Right forelimb (tissue), 1 donor: ENCODE measurements around the gene PLA2G6.
"Not testable (repeated sequence)": the region's sequence is repeated elsewhere in the genome, so short reads cannot be mapped to it uniquely, and the experiment has no call there.

ENCODE experiments used
- DNase-seq: peaks from one replicate; pipeline ENCODE4 v3.0.0-alpha.2; 2018

The PLA2G6 gene

GRCh38 chr22:38162881-38163843, 18.5 kb downstream of the PLA2G6 start:
- peak; percentile 38 for DNase-seq

GRCh38 chr22:38155703-38156102, 25.9 kb downstream of the PLA2G6 start:
- DNase-seq = no peak

DNA sequence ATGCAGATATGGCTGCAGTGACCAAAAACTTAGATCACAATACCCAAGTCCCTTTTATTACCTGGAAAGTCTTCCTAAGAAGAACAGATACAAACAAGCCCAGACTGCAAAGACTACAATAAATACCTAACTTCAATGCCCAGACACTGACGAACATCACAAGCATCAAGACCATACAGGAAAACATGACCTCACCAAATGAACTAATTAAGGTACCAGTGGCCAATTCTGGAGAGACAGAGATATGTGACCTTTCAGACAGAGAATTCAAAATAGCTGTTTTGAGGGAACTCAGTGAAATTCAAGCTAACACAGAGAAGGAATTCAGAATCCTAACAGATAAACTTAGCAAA, 27.1 kb downstream of the PLA2G6 start:
- not testable (repeated sequence) for DNase-seq

DNA sequence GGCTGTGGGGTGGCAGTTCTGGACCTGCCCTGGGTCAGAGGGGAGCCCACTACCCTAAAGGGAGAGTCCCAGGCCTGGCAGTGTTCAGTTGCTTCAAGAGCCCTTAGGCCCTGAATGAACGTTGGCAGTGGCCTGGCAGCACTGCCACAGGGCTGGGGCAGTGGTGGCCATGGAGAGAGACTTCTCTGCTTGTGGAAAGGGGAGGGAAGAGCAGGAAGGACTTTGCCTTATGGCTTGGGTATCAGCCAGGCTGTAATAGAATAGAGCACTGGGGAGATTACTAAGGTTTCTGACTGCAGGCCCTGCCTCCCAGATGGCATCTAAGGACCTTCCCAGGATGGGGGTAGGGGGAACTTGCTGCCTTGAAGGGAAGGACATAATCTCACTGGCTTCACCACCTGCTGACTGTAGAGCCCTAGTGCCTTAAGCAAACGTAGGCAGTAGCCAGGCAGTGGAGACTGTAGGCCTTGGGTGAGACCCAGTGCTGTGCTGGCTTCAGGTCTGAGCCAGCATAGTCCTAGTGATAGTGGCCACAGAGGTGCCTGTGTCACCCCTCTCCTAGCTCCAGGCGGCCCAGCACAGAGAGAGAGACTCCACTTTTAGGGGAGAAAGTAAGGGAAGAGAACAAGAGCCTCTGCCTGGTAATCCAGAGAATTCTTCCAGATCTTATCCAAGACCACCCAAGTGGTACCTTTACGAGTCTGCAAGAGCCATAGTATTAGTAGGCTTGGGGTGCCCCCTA, 27.6 kb downstream of the PLA2G6 start:
- DNase-seq = peak; percentile 46

DNA sequence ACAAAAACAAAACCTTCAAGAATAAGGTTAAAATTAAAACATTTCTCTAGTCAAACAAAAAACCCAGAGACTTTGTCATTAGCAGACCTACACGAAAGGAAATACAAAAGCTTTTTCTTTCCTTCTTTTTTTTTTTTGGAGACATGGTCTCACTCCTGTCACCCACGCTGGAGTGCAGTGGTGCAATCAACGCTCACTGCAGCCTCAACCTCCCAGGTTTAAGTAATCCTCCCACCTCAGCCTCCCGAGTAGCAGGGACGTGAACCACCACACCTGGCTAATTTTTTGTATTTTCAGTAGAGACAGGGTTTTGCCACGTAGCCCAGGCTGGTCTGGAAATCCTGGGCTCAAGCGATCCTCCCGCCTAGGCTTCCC, 30.5 kb downstream of the PLA2G6 start:
- peak; percentile 7 for DNase-seq

DNA sequence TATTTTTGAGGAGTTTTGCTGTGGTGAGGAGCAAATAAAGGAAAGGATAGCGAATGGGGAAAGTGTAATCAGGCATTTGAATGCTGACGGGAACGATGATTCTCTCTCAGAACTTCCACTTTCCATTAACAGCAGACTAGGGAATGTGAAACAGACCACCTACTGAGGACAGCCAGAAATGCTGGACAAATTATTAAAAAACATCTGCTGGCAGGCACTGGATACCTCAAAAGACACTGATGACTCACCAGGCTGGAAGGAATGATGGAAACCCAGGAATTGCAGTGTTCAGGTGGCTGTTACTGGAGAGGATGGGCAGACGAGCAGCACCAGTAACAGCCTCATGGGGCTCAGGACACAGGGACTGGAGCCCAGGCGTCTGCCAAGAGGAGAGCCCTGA, 33.4 kb downstream of the PLA2G6 start:
- no peak for DNase-seq

DNA sequence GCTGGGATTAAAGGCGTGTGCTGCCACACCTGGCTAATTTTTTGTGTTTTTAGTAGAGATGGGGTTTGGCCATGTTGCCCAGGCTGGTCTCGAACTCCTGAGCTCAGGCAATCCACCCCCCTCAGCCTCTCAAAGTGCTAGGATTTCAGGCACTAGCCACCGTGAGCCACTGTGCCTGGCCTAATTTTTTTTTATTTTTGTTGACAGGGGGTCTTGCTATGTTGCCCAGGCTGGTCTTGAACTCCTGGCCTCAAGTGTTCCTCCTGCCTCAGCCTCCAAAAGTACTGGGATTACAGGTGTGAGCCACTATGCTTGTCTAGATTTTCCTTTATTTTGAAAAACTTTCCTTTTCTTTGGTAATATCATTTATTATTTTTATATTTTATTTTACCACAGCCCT, 35.5 kb downstream of the PLA2G6 start:
- DNase-seq = not testable (repeated sequence)

GRCh38 chr22:38144025-38144405, 37.6 kb downstream of the PLA2G6 start:
- DNase-seq = peak; percentile 31

DNA sequence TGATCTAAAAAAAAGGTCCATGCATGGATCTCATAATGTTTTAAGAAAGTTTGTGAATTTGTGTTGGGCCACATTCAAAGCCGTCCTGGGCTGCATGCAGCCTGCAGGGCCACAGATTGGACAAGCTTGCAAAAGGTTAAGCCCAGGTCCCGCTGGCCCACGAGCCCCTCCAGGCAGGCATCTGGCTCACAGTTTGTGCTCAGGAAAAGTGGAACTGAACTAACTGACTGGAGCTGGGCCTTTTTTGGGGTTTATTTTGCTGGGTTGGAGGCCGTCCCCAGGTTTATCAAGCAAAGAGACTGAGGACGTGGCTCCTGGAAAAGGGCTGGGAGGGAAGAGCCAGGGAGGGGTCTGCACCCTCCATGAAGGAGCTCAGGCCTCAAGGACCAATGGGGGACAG, 39.0 kb downstream of the PLA2G6 start:
- peak; percentile 7 for DNase-seq

GRCh38 chr22:38141217-38141973, 40.2 kb downstream of the PLA2G6 start:
- peak; percentile 15 for DNase-seq

- peak; percentile 29 for DNase-seq
These were observed 41.7 kb downstream of the PLA2G6 start for GRCh38 chr22:38139901-38140300.

DNA sequence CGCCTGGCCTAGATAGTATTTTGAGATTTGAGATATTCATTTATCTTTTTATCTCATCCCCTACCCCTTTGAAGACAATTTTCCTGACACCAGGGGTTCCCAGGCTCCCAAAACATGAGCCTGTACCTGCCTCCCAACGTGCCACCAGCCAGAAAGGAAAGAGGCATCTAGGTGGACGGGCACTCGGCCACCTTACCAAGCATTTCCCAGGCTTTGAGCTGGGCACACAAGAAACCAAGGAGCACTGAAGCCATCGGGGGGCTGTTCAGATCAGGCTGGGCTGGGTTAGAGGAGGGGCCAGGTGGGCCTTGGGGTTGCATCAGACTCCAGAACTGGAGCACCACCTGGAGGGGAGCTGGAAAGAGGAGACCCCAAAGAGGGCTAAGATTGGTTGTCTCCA, 42.7 kb downstream of the PLA2G6 start:
- DNase-seq = peak; percentile 18

DNA sequence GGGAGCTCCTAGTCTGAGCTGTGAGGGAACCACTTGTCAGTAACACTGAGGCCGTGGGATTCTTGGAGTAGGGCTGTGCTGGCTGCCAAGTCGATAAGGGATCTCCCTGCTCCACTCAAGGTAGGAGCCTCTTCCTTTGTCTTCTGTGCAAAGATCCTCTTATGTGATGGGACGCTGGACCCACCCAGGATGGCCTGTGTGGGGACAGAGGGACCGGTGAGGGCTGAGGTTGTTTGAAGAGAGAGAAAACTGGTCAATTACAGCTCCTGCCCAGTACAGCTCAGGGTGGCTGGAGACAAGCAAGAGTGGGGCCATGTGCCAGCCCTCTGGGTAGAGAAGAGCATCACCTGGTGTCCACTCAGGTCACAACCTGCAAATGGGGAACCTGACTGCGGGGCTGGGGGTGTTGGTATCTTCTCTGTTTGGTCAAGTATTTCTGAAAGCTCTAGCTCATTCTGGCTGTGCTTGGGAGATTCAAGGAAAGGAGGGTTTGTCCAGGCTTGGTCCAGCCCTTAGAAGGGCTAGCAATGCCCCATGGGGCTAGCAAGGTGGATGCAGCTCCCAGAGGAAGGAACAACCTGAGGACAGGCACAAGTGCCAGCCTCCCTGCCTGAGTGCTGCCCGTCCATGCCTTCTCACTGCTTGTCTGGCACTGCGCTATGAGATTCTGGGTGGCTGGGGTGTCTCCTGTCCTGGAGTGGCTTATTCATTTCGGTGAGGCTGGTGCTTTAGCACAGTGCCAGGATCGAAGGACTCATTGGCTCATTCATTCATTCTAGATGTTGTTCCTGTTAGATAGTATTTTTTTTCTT, 43.5 kb downstream of the PLA2G6 start:
- peak; percentile 12 for DNase-seq

DNA sequence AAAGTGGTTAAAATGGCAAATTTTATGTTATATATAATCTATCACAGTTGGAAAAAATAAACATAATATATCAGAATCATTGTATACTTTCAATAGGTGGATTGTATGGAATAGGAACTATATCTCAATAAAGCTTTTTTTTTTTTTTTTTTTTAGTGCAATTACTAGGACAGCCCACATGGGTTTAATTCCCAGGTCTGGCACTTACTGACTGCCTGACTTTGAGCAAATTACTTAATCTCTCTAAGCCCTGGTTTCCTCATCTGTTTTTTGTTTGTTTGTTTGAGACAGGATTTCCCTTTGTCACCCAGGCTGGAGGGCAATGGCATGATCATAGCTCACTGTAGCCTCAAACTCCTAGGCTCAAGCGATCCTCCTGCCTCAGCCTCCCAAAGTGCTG, 45.0 kb downstream of the PLA2G6 start:
- no peak for DNase-seq

GRCh38 chr22:38135133-38135706, 46.4 kb downstream of the PLA2G6 start:
- peak; percentile 37 for DNase-seq

- peak; percentile 27 for DNase-seq
These were observed 48.3 kb downstream of the PLA2G6 start for GRCh38 chr22:38133331-38133730.

DNA sequence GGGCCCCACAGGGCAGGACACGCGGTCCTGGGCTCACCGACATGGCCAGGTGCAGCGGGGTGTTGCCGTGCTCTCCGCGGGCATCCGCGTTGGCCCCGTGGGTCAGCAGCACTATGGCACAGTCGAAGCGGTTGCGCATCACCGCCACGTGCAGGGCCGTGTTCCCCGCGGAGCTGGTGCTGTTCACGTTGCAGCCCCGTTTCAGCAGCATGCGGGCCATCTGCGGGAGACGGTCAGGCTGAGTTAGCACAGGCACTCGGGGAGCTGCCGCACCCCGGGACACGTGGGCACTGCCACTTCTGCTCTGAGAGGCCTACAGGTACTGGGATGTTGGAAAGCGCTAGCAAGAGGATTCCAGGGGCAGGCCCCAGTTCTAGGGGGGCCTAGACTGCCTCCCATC, 48.8 kb downstream of the PLA2G6 start:
- DNase-seq = peak; percentile 24

DNA sequence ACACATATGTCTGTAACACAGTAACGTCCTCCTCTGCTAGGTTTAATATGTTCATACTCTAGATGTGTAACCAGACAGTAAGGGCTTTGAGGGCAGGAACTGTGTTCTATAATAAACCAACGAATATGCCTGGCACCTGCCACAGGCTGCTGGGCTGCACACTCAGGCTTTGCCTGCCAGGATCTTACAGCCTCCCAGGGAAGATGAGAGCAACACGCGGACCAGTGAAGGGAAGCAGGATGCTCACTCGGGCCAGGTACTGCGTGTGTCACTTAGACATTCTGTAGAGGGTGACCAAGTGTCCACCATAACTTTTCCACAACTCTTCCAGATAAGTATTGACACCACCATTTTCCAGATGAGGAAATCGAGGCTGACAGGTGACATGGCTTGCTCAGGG, 49.5 kb downstream of the PLA2G6 start:
- peak; percentile 12 for DNase-seq

DNA sequence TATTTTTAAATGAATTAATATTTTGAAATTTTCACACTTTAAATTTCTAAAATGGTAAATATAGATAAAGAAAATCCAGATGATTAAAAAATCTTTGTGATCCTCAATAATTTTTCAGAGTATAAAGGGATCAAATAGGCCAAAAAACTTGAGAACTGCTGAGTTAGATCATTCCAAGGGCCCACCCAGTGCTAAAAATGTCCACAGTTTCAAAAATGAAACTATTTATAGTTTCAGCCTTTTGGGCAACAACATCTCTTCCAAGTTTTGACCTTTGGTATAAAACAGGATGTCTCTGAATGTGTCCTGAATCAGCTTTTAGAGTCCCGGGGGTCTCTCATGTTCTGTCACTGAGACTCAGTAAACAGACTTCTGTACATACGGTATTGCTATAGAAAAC, 50.2 kb downstream of the PLA2G6 start:
- peak; percentile 22 for DNase-seq

- DNase-seq = no peak
These were observed 51.8 kb downstream of the PLA2G6 start for GRCh38 chr22:38129856-38130255.

DNA sequence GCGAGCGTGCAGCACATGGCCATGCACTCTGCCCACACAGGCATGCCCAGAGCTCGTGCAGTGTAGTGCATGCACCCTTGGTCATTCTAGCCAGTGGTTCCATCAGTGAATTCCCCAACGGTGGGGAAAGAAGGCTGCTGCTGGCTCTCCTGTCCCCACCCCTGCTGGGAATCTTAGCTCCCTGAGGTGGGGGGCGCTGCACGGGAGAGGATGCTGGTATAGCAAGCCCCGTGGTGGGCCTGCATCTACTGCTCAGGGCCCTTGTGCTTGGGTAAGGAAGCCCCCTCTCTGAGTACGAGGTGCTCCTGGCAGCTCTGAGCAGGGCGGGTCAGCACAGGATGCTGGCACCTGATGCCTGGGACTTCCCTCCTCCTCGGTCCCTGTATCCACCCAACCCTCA, 52.6 kb downstream of the PLA2G6 start:
- no peak for DNase-seq

DNA sequence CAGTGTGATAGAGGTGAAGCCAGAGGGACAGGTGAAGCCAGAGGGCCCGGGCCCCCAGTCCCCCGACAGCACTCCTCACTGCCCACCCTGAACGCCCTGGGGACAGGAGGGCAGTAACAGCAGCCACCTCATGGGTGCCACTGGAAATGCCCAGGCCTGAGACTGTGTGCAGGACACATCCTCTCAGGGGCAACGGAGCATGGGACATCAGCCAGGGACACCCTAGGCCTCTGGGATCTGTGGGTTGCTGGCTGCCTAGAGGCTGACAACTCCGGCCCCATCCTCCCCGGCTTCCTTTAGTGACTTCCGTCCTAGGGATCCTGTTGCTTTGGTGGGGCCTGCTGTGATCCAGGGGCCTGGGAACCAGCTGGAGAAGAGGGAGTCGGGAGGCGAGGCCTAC, 53.8 kb downstream of the PLA2G6 start:
- DNase-seq = peak; percentile 5
